Measurements from ENCODE around the gene UBAC2.

The UBAC2 gene

GRCh38 chr13:99366075-99366987, 165.7 kb downstream of the UBAC2 start:
- ATAC-seq (ENCODE audit: insufficient read depth, low read depth) = no peak
- Histone ChIP-seq H3K27ac (ENCODE audit: low read length) (no peak overlapping the region), H3K4me3 (ENCODE audit: low read depth in 1 of 2, low read length in 2 of 2) (no peak overlapping the region), H3K4me1 (ENCODE audit: insufficient read depth, low read length) (peaks cover 2% of the 10 kb centered on the region), H3K9ac (ENCODE audit: low read depth, low read length) (no peak overlapping the region), H3K36me3 (ENCODE audit: insufficient read depth, low read length) (peaks cover 46% of the 10 kb centered on the region), H2AFZ (ENCODE audit: low read depth, low read length) (no peak overlapping the region), H3K79me2 (ENCODE audit: insufficient read depth, low read length) (no peaks in the 10 kb centered on the region), H4K20me1 (ENCODE audit: insufficient read depth, low read length) (0 out of 2 replicates have a peak, but pooled peaks cover 2% of the 10 kb centered on the region), H3K4me2 (ENCODE audit: insufficient read depth, low read length) (no peak overlapping the region), H3K27me3 (ENCODE audit: insufficient read depth, low read length, poor library complexity) (no peaks in the 10 kb centered on the region), H3K9me3 (ENCODE audit: insufficient read depth, low read length, severe bottlenecking) (no peaks in the 10 kb centered on the region)
- DNase-seq = no peak
- TF ChIP-seq EZH2 (IDR thresholded peaks at IDR 0.05; ENCODE audit: borderline replicate concordance, low read depth, low read length, severe bottlenecking) (no peak), CTCF (IDR thresholded peaks at IDR 0.05; ENCODE audit: borderline replicate concordance, extremely low read depth, low read length, poor library complexity, severe bottlenecking) (no peak)

GRCh38 chr13:99367106-99367616, 166.5 kb downstream of the UBAC2 start:
- Histone ChIP-seq H3K36me3 (ENCODE audit: insufficient read depth, low read length) (peaks cover 41% of the 10 kb centered on the region), H3K4me2 (ENCODE audit: insufficient read depth, low read length) (no peak overlapping the region), H3K9ac (ENCODE audit: low read depth, low read length) (no peak overlapping the region), H3K79me2 (ENCODE audit: insufficient read depth, low read length) (no peaks in the 10 kb centered on the region), H4K20me1 (ENCODE audit: insufficient read depth, low read length) (0 out of 2 replicates have a peak, but pooled peaks cover 2% of the 10 kb centered on the region), H3K27ac (ENCODE audit: low read length) (no peak overlapping the region), H3K27me3 (ENCODE audit: insufficient read depth, low read length, poor library complexity) (no peaks in the 10 kb centered on the region), H3K4me3 (ENCODE audit: low read depth in 1 of 2, low read length in 2 of 2) (no peak overlapping the region), H3K9me3 (ENCODE audit: insufficient read depth, low read length, severe bottlenecking) (no peaks in the 10 kb centered on the region), H3K4me1 (ENCODE audit: insufficient read depth, low read length) (peaks cover 8% of the 10 kb centered on the region), H2AFZ (ENCODE audit: low read depth, low read length) (no peak overlapping the region)
- DNase-seq (no peak), ATAC-seq (ENCODE audit: insufficient read depth, low read depth) (no peak)
- TF ChIP-seq CTCF (IDR thresholded peaks at IDR 0.05; ENCODE audit: borderline replicate concordance, extremely low read depth, low read length, poor library complexity, severe bottlenecking) (no peak), EZH2 (IDR thresholded peaks at IDR 0.05; ENCODE audit: borderline replicate concordance, low read depth, low read length, severe bottlenecking) (no peak)

- Histone ChIP-seq H3K27ac (ENCODE audit: low read length) (no peak overlapping the region), H3K9ac (ENCODE audit: low read depth, low read length) (no peak overlapping the region), H3K27me3 (ENCODE audit: insufficient read depth, low read length, poor library complexity) (no peaks in the 10 kb centered on the region), H2AFZ (ENCODE audit: low read depth, low read length) (no peak overlapping the region), H4K20me1 (ENCODE audit: insufficient read depth, low read length) (0 out of 2 replicates have a peak, but pooled peaks cover 2% of the 10 kb centered on the region), H3K79me2 (ENCODE audit: insufficient read depth, low read length) (no peaks in the 10 kb centered on the region), H3K4me3 (ENCODE audit: low read depth in 1 of 2, low read length in 2 of 2) (no peak overlapping the region), H3K36me3 (ENCODE audit: insufficient read depth, low read length) (peaks cover 38% of the 10 kb centered on the region), H3K9me3 (ENCODE audit: insufficient read depth, low read length, severe bottlenecking) (no peaks in the 10 kb centered on the region), H3K4me1 (ENCODE audit: insufficient read depth, low read length) (peaks cover 14% of the 10 kb centered on the region), H3K4me2 (ENCODE audit: insufficient read depth, low read length) (no peak overlapping the region)
- TF ChIP-seq CTCF (IDR thresholded peaks at IDR 0.05; ENCODE audit: borderline replicate concordance, extremely low read depth, low read length, poor library complexity, severe bottlenecking) (no peak), EZH2 (IDR thresholded peaks at IDR 0.05; ENCODE audit: borderline replicate concordance, low read depth, low read length, severe bottlenecking) (no peak)
- ATAC-seq (ENCODE audit: insufficient read depth, low read depth) = no peak
- no peak for DNase-seq
Measured at GRCh38 chr13:99367663-99368448, 167.2 kb downstream of the UBAC2 start.

Measured in DND-41 (cell line).